Adipocyte (in vitro differentiated cells): ENCODE measurements around the gene MAP7.
A peak's percentile ranks its signal among the peaks of the same experiment; 100 is the strongest.

Source experiments
- DNase-seq: peaks from one replicate; pipeline ENCODE4 v3.0.0-alpha.2; 2015; ENCODE audit warnings: low read depth
- H3K27me3 ChIP-seq: replicated peaks from 2 replicates; pipeline ENCODE4 v1.7.0; 2013; ENCODE audit warnings: mild to moderate bottlenecking, low read length, moderate library complexity; ENCODE audit not compliant: control insufficient read depth, insufficient read depth
- H3K36me3 ChIP-seq: 2 replicates; pipeline ENCODE4 v1.7.0; 2013; ENCODE audit warnings: low read length, mild to moderate bottlenecking, moderate library complexity; ENCODE audit not compliant: control insufficient read depth, insufficient read depth, severe bottlenecking
- H3K4me1 ChIP-seq: 2 replicates; pipeline ENCODE4 v1.7.0; 2013; ENCODE audit warnings: mild to moderate bottlenecking, low read length, moderate library complexity; ENCODE audit not compliant: control insufficient read depth, insufficient read depth
- H3K4me3 ChIP-seq: 2 replicates; pipeline ENCODE4 v1.7.0; 2013; ENCODE audit warnings: mild to moderate bottlenecking, low read length, moderate library complexity
- H3K9ac ChIP-seq: 2 replicates; pipeline ENCODE4 v1.7.0; 2013; ENCODE audit warnings: mild to moderate bottlenecking, low read length, moderate library complexity
- H3K9me3 ChIP-seq: 2 replicates; pipeline ENCODE4 v1.7.0; 2013; ENCODE audit warnings: mild to moderate bottlenecking, low read length, moderate library complexity; ENCODE audit not compliant: control insufficient read depth

Gene MAP7

DNA sequence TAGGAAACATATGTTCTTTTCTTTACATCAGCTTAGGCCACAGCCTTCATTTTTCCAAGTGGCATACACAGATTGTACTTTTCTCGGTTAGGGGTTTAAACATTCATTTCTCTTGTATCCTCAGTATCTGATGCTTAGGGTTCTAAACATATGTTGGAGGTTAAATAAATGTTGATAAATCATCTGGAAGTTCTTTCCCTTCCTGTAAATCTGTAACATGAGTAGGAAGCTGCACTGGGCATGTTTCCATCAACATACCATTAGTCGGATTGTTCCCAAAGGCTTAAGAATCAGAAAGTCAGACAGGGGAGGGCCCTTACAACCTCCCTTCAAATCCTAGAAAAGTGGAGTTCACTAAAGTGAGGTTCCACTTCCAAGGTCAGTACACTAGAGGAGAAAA is 205.8 kb downstream of the MAP7 start:
- Histone ChIP-seq H3K36me3 (no peaks in the 10 kb centered on the region), H3K9ac (no peak overlapping the region), H3K27me3 (no peaks in the 10 kb centered on the region), H3K4me1 (no peaks in the 10 kb centered on the region), H3K4me3 (no peak overlapping the region), H3K9me3 (no peaks in the 10 kb centered on the region)
- DNase-seq = peak; percentile 76

DNA sequence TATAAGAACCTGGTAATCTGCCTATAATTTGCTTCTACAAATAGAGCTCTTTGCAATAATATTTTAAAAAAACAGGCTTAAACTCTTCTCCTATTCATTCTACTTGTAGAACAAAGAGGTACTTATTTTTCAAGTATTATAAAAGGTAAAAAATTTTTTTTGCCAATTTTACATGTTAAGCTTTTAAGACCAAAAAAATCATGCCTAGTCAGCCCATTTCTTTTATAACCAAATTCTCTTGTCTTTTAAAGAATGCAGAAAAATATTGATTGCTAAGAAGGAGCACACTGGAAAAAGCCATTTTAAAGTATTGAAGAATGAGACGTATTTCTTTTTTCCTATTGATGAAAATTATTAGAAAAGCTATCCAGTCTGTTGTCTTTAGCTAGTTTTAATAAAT is 206.5 kb downstream of the MAP7 start:
- Histone ChIP-seq H3K9me3 (no peaks in the 10 kb centered on the region), H3K36me3 (no peaks in the 10 kb centered on the region)
- DNase-seq = no peak

DNA sequence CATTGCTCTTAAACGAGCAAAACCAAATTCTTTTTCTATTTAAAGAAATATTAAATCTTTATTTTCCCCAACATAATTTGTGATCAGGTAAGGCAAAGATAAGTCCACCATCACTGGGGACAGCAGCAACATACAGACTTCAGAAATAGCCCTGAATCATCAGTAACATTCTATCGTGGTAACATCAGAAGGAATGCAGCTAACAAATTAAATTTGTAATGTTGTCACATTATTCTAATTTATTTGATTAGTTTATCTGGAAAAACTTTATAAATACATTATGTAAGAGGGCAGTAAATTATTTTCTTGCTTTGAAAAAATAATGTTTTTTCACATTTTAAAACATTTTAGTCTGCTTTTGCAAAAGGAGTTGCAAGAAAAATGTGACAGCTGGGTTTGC is 206.9 kb downstream of the MAP7 start:
- H3K9ac ChIP-seq = no peak overlapping the region
- no peak overlapping the region for H3K4me3 ChIP-seq
- no peaks in the 10 kb centered on the region for H3K9me3 ChIP-seq
- no peaks in the 10 kb centered on the region for H3K27me3 ChIP-seq
- no peaks in the 10 kb centered on the region for H3K36me3 ChIP-seq
- H3K4me1 ChIP-seq = no peaks in the 10 kb centered on the region
- DNase-seq = no peak

More for the DNA sequence above, 206.5 kb downstream of the MAP7 start:
- no peaks in the 10 kb centered on the region for H3K27me3 ChIP-seq
- H3K9ac ChIP-seq = no peak overlapping the region
- no peak overlapping the region for H3K4me3 ChIP-seq
- no peaks in the 10 kb centered on the region for H3K4me1 ChIP-seq

DNA sequence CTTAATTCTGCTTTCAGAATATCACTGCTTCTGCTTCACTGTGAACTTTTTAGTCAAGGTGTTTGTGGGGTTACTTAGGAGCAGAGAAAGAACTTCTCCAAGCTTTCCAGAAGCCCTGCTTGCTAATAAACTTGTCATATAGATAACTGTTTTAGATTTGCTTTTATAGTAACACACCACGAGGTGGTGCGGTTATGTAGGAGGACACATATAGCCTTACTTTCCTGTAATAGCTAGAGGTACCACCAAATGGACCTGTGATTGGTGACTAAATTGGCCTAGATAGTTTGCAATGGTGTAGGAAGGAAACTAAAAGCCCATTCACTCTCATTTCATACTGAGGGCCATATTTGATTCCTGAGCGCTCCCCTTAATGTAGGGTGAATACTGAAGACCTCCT is 208.3 kb downstream of the MAP7 start:
- no peak for DNase-seq
- no peak overlapping the region for H3K9ac ChIP-seq
- no peaks in the 10 kb centered on the region for H3K36me3 ChIP-seq
- H3K4me1 ChIP-seq = no peaks in the 10 kb centered on the region
- no peaks in the 10 kb centered on the region for H3K27me3 ChIP-seq
- no peaks in the 10 kb centered on the region for H3K9me3 ChIP-seq
- H3K4me3 ChIP-seq = no peak overlapping the region

DNA sequence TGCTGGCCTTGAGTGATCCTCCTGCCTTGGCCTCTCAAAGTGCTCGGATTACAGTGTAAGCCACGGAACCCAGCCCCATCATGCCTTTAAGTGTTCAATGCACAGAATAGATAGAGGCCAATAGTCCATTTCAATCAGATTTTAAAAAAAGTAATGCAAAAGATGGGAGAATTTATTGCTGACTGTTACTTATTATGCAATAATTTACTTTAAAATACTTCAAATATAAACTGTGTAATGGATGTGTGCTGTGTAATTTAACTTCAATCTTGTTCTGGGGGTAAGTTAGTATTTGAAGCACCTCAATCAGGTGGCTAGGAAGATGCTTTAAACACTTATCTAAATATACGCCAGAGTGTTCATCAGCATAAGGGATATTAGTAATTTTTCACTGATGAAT is 208.9 kb downstream of the MAP7 start:
- Histone ChIP-seq H3K4me1 (no peaks in the 10 kb centered on the region), H3K9me3 (no peaks in the 10 kb centered on the region), H3K9ac (no peak overlapping the region), H3K4me3 (no peak overlapping the region), H3K36me3 (no peaks in the 10 kb centered on the region), H3K27me3 (no peaks in the 10 kb centered on the region)
- no peak for DNase-seq

DNA sequence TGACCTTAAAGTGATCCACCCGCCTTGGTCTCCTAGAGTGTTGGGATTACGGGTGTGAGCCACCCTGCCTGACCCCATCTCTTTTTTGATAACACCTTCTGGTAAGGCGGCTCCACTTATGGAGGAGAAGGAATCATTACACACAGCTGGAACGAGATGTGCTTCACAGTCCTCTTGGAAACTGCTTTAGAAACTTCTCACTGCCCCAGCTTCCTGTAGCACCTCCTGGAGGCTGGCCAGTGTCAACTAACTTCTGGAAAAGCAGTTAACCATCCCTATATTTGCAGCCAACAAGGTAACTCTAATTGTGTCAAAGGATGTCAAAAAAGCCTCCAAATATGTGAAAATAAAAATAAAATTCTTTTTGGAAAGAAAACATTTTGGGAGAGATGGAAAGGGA is 211.7 kb downstream of the MAP7 start:
- Histone ChIP-seq H3K9me3 (no peaks in the 10 kb centered on the region), H3K4me3 (no peak overlapping the region), H3K27me3 (no peaks in the 10 kb centered on the region), H3K4me1 (no peaks in the 10 kb centered on the region), H3K9ac (no peak overlapping the region), H3K36me3 (no peaks in the 10 kb centered on the region)
- no peak for DNase-seq

DNA sequence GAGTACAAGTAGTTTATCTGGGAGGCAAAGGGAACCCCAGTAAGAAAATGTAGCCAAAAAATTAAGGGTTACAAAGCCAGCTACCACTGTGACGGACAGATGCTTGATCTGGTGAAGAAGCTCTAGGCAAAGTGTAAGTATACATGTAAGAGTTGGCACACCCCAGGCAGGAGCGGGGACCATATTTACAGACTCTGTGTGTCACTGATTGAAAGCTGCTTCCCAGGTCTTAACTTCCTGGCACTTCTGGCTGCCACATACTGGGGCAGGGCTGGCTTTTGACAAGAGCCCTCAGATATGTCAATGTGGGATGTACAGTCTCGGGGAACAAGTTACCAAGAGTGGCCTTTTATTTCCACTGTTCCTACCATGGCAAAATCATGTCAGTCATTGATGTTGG is 212.6 kb downstream of the MAP7 start:
- Histone ChIP-seq H3K36me3 (no peaks in the 10 kb centered on the region), H3K9me3 (no peaks in the 10 kb centered on the region), H3K9ac (no peak overlapping the region), H3K4me1 (no peaks in the 10 kb centered on the region), H3K27me3 (peaks cover 2% of the 10 kb centered on the region), H3K4me3 (no peak overlapping the region)
- DNase-seq = no peak

DNA sequence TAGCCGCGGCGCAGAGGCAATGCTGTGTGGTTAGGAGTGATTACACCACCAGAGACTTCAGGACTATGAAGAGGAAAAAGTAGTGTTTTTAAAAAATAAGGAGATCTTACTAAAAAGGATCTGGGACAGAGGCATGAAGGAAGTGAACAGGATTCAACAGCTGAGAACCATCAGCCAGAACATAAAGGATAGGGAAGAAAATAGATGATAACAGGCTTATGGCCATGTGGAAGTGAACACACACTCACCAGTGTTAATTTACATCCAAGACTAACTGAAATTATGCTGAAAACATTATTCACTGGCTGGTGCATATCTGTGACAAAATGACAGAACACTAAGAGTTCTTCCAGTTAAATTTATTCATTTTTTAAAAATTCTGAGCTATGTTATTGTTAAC is 213.1 kb downstream of the MAP7 start:
- H3K9ac ChIP-seq = no peak overlapping the region

DNA sequence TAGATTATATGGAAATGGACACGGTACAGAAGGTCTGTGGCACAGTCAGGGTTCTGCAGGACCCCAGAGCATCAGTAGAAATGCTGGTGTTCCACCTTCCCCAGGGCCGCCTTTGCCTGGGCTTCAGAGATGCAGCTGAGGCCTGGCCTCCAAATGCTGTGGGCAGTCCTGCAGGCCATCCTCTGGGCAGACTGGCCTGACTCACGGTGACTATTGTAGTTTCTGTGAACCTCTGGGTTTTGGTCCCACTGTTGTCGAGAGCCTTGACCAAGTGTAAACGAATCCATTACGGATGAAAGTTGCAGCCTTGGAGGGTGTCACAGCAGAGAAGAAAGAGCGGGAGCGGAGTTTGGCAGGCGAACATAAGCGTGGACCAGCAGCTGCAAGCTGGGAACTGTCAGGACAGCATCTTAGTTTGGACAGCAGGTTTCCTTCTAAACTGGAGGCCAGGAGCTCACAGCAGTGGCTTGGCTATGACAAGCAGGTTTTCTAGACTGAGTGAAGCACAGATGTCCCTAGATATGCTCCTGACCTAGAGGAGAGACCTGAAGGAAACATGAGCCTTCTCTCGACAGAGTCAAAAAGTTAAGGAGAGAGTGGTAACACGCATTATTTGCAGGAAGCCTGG is 214.4 kb downstream of the MAP7 start:
- H3K36me3 ChIP-seq = no peaks in the 10 kb centered on the region
- peaks cover 7% of the 10 kb centered on the region for H3K27me3 ChIP-seq
- no peak for DNase-seq
- no peak overlapping the region for H3K4me3 ChIP-seq
- no peaks in the 10 kb centered on the region for H3K9me3 ChIP-seq
- no peaks in the 10 kb centered on the region for H3K4me1 ChIP-seq
- H3K9ac ChIP-seq = no peak overlapping the region

More for the DNA sequence above, 213.1 kb downstream of the MAP7 start:
- no peaks in the 10 kb centered on the region for H3K9me3 ChIP-seq
- H3K4me3 ChIP-seq = no peak overlapping the region
- no peaks in the 10 kb centered on the region for H3K4me1 ChIP-seq
- no peak for DNase-seq
- H3K27me3 ChIP-seq = peaks cover 7% of the 10 kb centered on the region
- no peaks in the 10 kb centered on the region for H3K36me3 ChIP-seq

DNA sequence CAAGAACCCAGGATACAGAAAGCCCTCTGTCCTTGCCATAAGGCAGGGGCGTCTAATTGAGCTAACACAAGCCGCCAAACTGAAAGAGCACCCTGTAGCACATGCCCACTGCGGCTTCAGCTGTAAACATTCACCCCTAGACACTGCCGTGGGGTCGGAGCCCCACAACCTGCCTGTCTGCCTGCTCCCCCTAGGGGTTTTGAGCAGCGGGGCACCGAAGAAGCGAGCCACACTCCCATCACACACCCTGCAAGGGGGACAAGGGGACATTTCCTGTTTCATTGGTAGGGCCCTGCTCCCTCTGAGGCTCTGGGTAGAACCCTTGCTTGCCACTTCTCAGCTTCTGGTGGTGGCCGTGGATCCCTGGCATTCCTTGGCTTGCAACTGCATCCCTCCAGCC is 215.4 kb downstream of the MAP7 start:
- H3K9me3 ChIP-seq = no peaks in the 10 kb centered on the region
- H3K4me1 ChIP-seq = no peaks in the 10 kb centered on the region
- no peaks in the 10 kb centered on the region for H3K36me3 ChIP-seq
- no peak overlapping the region for H3K4me3 ChIP-seq
- peaks cover 7% of the 10 kb centered on the region for H3K27me3 ChIP-seq
- no peak for DNase-seq
- H3K9ac ChIP-seq = no peak overlapping the region

DNA sequence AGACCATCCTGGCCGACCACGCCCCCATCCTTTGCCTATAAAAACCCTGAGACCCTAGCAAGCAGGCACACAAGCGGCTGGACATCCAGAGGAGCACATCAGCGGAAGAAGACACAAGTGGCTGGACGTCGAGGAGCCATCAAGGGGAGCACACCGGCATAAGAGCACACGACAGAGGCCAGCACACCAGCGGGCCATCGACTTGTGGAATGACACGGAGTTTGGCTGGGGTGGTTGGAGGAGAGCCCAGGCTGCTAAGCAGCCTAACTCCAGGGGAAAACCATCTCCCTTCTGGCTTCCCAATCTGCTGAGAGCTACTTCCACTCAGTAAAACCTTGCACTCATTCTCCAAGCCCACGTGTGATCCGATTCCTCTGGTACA is 215.8 kb downstream of the MAP7 start:
- no peak for DNase-seq
- Histone ChIP-seq H3K36me3 (no peaks in the 10 kb centered on the region), H3K27me3 (peaks cover 7% of the 10 kb centered on the region), H3K4me3 (no peak overlapping the region), H3K9ac (no peak overlapping the region), H3K4me1 (no peaks in the 10 kb centered on the region), H3K9me3 (no peaks in the 10 kb centered on the region)

DNA sequence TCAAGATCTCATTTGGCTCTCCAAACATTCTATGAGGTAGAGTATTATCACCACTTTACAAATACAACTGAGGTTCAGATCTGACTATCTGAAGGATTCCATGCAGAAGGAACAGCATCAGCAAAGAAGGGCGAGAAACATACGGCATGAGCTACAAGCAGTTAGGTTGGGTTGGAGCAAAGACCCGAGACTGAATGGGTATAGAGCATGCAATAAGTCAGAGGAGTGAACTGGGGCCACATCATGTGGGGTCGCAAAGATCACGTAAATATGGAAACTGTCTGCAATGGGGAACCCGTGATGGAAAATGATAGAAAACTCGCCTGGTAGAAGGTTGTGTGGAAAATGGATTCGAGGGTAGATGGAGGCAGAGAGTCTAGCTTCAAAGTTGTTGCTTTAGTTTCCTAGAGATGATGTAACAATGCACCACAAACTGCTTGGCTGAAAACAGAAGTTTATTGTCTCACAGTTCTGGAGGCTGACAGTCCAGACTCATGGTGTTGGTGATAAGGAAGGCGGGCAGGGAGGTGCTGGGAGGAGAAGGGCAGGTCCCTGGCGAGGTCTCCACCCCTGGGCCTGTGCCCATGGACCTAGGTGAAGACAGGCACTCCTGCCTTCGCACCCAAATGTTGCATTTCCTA is 216.3 kb downstream of the MAP7 start:
- H3K27me3 ChIP-seq = peaks cover 7% of the 10 kb centered on the region
- DNase-seq = no peak

More for the DNA sequence above, 216.3 kb downstream of the MAP7 start:
- H3K36me3 ChIP-seq = no peaks in the 10 kb centered on the region
- no peak overlapping the region for H3K4me3 ChIP-seq
- H3K9ac ChIP-seq = no peak overlapping the region
- no peaks in the 10 kb centered on the region for H3K4me1 ChIP-seq
- no peaks in the 10 kb centered on the region for H3K9me3 ChIP-seq
